Activated naive CD4-positive, alpha-beta T cell treated with anti-CD3 and anti-CD28 coated beads, Interleukin-2, amount 50 U/mL, for 16 hours (primary cell): ENCODE measurements around the gene ATG16L2.

Source experiments
- DNase-seq: peaks from one replicate; pipeline ENCODE4 v3.0.0-alpha.2; 2020

Gene ATG16L2

DNA sequence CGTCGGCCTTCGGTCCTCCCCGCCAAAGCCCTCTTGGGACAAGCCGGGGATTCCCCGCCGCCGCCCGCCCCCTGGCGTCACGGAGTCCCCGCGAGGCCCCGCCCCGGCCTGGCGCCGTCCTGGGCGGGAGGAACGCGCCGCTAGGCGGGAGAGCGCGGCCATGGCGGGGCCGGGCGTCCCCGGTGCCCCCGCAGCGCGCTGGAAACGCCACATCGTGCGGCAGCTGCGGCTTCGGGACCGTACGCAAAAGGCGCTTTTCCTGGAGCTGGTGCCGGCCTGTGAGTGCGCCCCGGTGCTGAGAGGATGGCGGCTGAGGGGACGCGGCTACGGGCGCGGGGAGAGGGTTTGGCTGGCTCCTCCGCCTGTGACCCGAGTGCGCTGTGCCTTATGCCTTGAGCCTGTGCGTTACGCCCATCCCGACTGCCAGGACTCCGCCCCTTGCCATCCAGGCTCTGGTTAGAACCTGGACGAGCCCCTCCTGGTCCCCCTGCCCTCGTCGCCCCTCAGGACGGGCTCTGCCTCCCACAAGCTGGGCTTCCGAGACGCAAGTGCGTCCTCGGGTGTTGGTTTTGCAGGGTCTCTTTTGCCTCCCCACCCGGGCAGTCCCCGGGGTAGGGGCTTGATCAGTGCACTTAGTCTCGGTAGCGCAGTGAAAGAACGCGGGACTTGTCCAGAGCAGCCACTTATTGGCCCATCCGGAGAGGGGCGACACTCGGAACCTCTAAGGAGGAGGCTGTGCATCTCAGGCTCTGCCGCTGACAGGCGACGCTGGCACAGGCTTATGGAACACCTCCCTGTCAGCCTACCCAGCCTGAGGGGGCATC is at the start of gene ATG16L2:
TSS of gene ATG16L2 (plus strand) at position 126 of the 824 bp plus-strand sequence. CDS start at position 161, 35 bp downstream.
- DNase-seq, result peak; percentile 91

GRCh38 chr11:72764503-72764902 is 49.7 kb upstream of the ATG16L2 start:
- DNase-seq, result no peak

- no peak for DNase-seq
Observed at GRCh38 chr11:72766152-72766902, 47.9 kb upstream of the ATG16L2 start.

- no peak for DNase-seq
Observed at GRCh38 chr11:72767203-72768062, 46.8 kb upstream of the ATG16L2 start.

GRCh38 chr11:72768581-72768980 is 45.6 kb upstream of the ATG16L2 start:
- no peak for DNase-seq

- no peak for DNase-seq
Observed at GRCh38 chr11:72769680-72770079, 44.5 kb upstream of the ATG16L2 start.

DNA sequence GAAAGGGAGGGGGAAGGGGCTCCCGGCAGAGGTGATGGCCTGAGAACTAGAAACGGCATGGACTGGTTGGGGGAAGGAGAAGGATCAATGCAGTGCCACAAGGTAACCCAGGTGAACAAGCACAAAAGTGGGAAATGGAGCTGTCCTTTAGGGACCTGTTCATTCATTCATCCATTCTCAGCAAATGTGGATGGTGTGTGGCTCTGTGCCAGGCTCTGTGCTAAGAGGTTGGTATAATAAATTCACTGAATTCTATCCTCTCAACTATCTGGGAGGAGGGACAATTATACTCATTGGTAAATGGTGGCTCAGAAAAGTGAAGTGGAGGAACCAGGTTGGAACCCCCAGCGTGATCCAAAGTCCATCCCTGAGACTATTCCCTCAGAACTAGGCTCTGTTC is 43.4 kb upstream of the ATG16L2 start:
- no peak for DNase-seq

- DNase-seq, result no peak
Observed at GRCh38 chr11:72771507-72771906, 42.7 kb upstream of the ATG16L2 start.

DNA sequence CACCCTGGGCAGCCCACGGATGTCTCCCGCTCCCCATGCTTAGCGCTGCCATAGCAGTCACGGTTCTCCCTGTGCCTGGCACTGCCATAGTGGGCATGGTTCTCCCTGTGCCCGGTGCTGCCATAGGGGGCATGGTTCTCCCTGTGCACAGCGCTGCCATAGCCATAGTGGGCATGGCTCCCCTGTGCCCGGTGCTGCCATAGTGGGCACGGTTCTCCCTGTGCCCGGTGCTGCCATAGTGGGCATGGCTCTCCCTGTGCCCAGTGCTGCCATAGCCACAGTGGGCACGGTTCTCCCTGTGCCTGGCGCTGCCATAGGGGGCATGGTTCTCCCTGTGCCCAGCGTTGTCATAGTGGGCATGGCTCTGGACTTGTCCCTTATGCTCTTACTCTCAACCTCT is 42.2 kb upstream of the ATG16L2 start:
- DNase-seq, result no peak

GRCh38 chr11:72773291-72773690 is 40.9 kb upstream of the ATG16L2 start:
- DNase-seq, result no peak

DNA sequence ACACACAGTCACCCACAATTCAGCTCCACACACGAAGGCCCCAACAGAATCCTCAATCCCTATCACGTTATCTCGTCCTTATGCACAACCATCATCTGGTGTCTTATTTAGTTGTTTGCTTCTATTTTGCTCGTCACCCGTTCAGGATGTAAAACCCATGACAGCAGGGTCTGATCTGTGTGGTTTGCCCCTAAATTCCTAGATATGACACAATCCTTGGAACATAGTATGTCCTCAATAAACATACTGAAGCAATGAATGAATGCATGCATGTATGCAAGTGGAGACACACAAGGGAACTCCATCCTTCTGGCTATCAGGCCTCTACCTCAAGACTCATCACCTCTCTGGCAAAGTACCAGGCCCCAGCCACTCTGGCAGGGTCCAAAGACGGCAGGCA is 40.5 kb upstream of the ATG16L2 start:
- DNase-seq, result no peak

GRCh38 chr11:72774499-72774898 is 39.7 kb upstream of the ATG16L2 start:
- no peak for DNase-seq

DNA sequence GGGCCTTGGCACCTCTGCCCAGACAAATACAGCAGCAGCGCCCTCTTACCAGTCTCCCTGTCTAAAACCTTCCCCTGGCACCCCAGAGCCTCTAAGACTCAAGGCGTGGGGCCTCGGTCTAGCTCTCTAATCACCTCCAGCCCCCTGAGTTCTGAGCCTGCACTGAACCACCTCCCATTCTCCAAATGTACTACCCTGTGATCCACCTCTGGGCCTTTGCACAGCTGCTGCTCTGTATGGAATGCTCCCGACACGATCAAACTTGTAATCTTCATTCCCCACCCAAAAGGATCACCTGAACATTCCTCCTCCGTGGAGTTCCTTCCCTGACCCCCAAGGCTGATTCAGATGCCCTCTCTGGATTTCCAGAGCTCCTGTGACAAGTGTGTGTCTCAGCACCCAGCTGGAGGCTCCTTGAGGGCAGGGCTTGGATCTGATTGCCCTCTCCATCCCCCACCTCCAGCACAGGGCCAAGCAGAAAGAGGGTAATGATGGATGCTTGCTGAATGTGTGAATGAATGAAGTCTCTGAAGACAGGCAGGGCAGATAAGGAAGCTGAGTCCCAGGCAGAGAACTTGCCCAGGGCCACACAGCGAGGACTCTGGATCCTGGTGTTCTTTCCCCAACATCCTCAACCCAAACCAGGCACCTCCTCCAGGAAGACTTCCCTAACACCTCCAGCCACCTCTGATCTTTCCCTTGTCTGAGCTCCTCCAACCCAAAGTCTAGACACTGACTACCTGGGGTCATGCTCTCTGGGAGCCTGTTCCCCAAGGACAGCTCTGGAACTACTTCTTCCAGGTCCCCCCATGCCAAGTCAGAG is 38.7 kb upstream of the ATG16L2 start:
- no peak for DNase-seq

DNA sequence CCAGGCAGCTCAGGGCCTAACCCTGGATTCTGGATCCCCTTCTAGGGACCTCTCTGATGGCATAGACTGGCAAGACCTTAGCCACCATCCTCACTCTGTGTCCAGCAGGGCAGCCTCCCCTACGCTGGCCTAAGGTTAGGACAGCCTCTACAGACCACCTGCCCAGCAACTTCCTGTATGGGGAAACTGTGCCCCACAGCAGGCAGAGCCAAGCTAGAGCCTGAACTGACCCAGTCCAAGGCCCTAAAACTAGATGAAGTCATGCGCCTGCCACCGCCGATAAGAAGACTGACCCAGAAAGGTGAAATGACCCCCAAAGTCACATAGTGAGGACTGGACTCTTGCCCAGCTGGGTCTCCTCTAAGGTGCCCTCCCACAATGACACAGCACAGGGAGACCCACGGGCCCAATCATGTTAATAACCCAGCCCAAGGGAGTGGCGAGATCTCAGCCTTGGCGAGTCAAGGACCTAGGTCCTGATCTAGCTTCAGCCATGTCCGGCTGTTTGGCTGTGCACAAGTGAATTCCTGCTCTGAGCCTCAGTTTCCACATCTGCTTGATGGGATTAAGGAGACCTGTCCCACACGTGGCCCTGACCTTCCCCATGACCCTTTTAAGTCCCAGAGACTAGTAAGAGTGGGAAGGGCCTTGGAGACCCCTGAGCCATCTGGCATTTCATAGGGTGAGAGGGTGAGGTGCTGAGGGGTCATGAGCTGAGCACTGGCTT is 37.9 kb upstream of the ATG16L2 start:
- no peak for DNase-seq

GRCh38 chr11:72776844-72777754 is 37.1 kb upstream of the ATG16L2 start:
- no peak for DNase-seq

- DNase-seq, result no peak
Observed at GRCh38 chr11:72777755-72778278, 36.4 kb upstream of the ATG16L2 start.

DNA sequence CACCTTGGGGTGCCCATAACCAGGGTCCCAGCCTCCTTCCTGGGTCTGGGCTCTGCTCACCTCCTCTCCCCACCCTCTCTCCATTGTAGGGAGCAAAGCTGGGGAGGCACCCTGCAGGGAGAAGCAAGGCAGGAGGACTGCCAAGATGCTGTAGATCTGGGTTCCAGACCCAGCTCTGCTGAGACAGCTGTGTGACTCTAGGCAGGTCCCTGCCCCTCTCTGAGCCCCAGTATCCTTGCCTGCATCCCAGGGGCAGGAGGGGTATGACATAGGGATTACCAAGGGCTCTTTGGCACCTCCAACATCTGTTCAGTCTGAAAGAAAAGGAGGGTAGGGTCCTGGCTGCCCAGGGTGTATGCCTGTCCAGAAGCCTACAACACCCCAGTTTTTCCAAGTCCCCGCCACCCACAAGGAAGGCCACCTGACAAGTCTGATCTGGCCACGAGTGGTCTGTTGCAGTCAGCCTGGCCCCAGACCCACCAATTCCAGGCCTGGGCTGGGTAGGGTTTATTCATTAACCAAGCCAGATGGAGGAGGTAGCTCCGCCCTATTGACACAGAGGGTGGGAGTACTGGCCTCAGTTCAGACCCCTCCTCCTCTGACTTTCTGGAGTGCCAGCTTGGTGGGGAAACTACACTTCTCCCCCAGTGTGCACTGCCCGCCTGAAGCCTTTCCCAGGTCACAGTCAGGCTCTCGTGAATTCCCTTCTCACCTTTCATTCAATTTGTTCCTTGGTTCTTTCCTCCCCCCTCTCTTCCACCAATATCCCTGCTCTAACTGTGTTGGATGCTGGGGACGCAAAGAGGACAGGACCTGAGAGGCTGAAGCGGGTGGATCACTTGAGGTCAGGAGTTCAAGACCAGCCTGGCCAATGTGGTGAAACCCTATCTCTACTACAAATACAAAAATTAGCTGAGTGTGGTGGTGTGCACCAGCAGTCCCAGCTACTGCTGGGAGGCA is 35.4 kb upstream of the ATG16L2 start:
- DNase-seq, result no peak

- no peak for DNase-seq
Observed at GRCh38 chr11:72779495-72780128, 34.6 kb upstream of the ATG16L2 start.
